K562 (cell line): ENCODE data around the gene HOXB4. TPM values are rescaled to one million over a fixed set of nuclear protein-coding genes. Genes with fewer than 3 reads are reported as not detected.

Experiments
- C11orf30 ChIP-seq: fragments of 450-650 bp; IDR thresholded peaks from 2 replicates; pipeline ENCODE4 v1.6.1; 2016; ENCODE audit warnings: low read depth, mild to moderate bottlenecking
- CTCFL ChIP-seq: IDR thresholded peaks from 2 replicates; pipeline ENCODE4 v1.6.1; 2011; ENCODE audit warnings: borderline replicate concordance, low read depth, mild to moderate bottlenecking, moderate library complexity, low read length; ENCODE audit not compliant: insufficient read depth, poor library complexity, severe bottlenecking
- HMG20B ChIP-seq: fragments of 250-450 bp; sonication (Bioruptor Pico); IDR thresholded peaks from 2 replicates; pipeline ENCODE4 v1.5.0; 2021; ENCODE audit warnings: mild to moderate bottlenecking
- IFI16 ChIP-seq: fragments of 250-450 bp; sonication (Bioruptor Pico); IDR thresholded peaks from 2 replicates; pipeline ENCODE4 v2.1.2; 2022; ENCODE audit warnings: mild to moderate bottlenecking, inconsistent platforms
- JUND ChIP-seq, 2 experiments: IDR thresholded peaks; 2 replicates in 1 of 2; 3 replicates in 1 of 2; pipeline ENCODE4 v1.6.1; 2011; ENCODE audit warnings: borderline replicate concordance in 2 of 2, low read depth in 2 of 2, low read length in 2 of 2, improper control_type of control experiment in 1 of 2, missing biosample characterization in 1 of 2, missing genetic modification characterization in 1 of 2, missing genetic modification reagents in 1 of 2
- KDM4B ChIP-seq, 2 experiments: fragments of 450-650 bp in 1 of 2; sonication (generic) in 1 of 2; IDR thresholded peaks; 2 replicates each; pipeline ENCODE4 v1.6.1; 2016 to 2017; ENCODE audit warnings: borderline replicate concordance in 2 of 2, antibody characterized with exemption in 1 of 2, low read depth in 1 of 2, mild to moderate bottlenecking in 1 of 2
- KLF13 ChIP-seq: fragments of 450-650 bp; IDR thresholded peaks from 2 replicates; pipeline ENCODE4 v1.6.1; 2016; ENCODE audit warnings: missing genetic modification characterization, low read depth, mild to moderate bottlenecking, missing compliant biosample characterization, moderate library complexity, borderline replicate concordance
- MAFF ChIP-seq: IDR thresholded peaks from 2 replicates; pipeline ENCODE4 v1.6.1; 2012; ENCODE audit warnings: low read length, improper control_type of control experiment
- NCOA1 ChIP-seq: fragments of 450-650 bp; IDR thresholded peaks from 2 replicates; pipeline ENCODE4 v1.6.1; 2016; ENCODE audit warnings: low read depth
- NCOR1 ChIP-seq: fragments of 450-650 bp; IDR thresholded peaks from 2 replicates; pipeline ENCODE4 v1.6.1; 2016; ENCODE audit warnings: mild to moderate bottlenecking, moderate library complexity
- NFIX ChIP-seq: fragments of 250-450 bp; sonication (Bioruptor Pico); IDR thresholded peaks from 2 replicates; pipeline ENCODE4 v1.4.0; 2020; ENCODE audit warnings: low read depth, mild to moderate bottlenecking, moderate library complexity
- SOX6 ChIP-seq: fragments of 450-650 bp; IDR thresholded peaks from 2 replicates; pipeline ENCODE4 v1.6.1; 2014; ENCODE audit warnings: mild to moderate bottlenecking
- SRSF1 ChIP-seq: fragments of 200-400 bp; formaldehyde crosslinking; IDR thresholded peaks from 2 replicates; pipeline ENCODE4 v1.6.1; 2017; ENCODE audit warnings: mild to moderate bottlenecking, low read depth, low read length, moderate library complexity
- TEAD2 ChIP-seq: fragments of 450-650 bp; IDR thresholded peaks from 2 replicates; pipeline ENCODE4 v1.6.1; 2016; ENCODE audit warnings: missing genetic modification characterization, control low read depth, missing compliant biosample characterization
- THRA ChIP-seq: fragments of 450-650 bp; IDR thresholded peaks from 2 replicates; pipeline ENCODE4 v1.6.1; 2017; ENCODE audit warnings: mild to moderate bottlenecking, moderate library complexity
- ZBED1 ChIP-seq: IDR thresholded peaks from 2 replicates; pipeline ENCODE4 v1.6.1; 2014
- ZNF121 ChIP-seq: sonication (generic); formaldehyde crosslinking; conservative IDR thresholded peaks from 2 replicates; pipeline ENCODE4 v1.8.0; 2022; ENCODE audit warnings: missing genetic modification reagents
- ZNF263 ChIP-seq: sonication (generic); formaldehyde crosslinking; IDR thresholded peaks from 2 replicates; pipeline ENCODE4 v1.8.0; 2022; ENCODE audit warnings: mild to moderate bottlenecking, missing genetic modification reagents, borderline replicate concordance
- ZNF583 ChIP-seq: fragments of 250-450 bp; sonication (Bioruptor Pico); IDR thresholded peaks from 2 replicates; pipeline ENCODE4 v1.4.0; 2020
- ZNF707 ChIP-seq: fragments of 250-450 bp; sonication (Bioruptor Pico); conservative IDR thresholded peaks from 2 replicates; pipeline ENCODE4 v1.8.0; 2022; ENCODE audit warnings: inconsistent platforms, mild to moderate bottlenecking, moderate library complexity
- polyA plus RNA-seq, 8 experiments: library from polyadenylated mRNA; depleted of rRNA in 4 of 8; stranded (reverse) in 5 of 8; unstranded in 3 of 8; fragments of >200 nt; fragmentation: Nextera tagmentation in 2 of 8; fragmentation: Illumina TruSeq in 1 of 8; extraction: Ambion mirVana in 2 of 8; extraction: Trizol in 1 of 8; gene quantifications; 2 replicates each; pipeline versions ENCODE4 v1.2.1 to v1.2.3, GENCODE V29; 2011 to 2014; ENCODE audit warnings: inconsistent platforms in 1 of 8, missing spikeins in 1 of 8
- total RNA-seq, 7 experiments: library from RNA; depleted of rRNA in 6 of 7; stranded (reverse); fragments of >200 nt in 6 of 7; fragmentation: Illumina TruSeq in 2 of 7; extraction: Trizol in 2 of 7; gene quantifications; 2 replicates each; pipeline versions ENCODE4 v1.2.1 to v1.2.3, GENCODE V29; 2011 to 2021; ENCODE audit warnings: low replicate concordance in 1 of 7
- TF ChIP-seq, protein P1 (sequence below): fragments of 250-450 bp; sonication (Bioruptor Pico); IDR thresholded peaks from 2 replicates; pipeline ENCODE4 v1.5.0; 2022; ENCODE audit warnings: mild to moderate bottlenecking

HOXB4 gene
- total and polyA plus RNA-seq, 9 of the 15 experiments (the other 6 are each of a cell fraction or from before 2014, with no cell fraction given): 1.6 to 34.9 (median 14.9) TPM

- TF ChIP-seq CTCFL (no peak), SRSF1 (no peak), HMG20B (CRISPR knock-in tag) (no peak), IFI16 (CRISPR knock-in tag) (no peak), NFIX (CRISPR knock-in tag) (no peak), C11orf30 (no peak), MAFF (no peak), ZNF707 (no peak), SOX6 (no peak; the same call in 1 of the 2 replicates), NCOR1 (peak; percentile 80), ZBED1 (no peak; the same call in 1 of the 2 replicates), NCOA1 (peak; percentile 65), ZNF263 (CRISPR knock-in tag) (no peak), THRA (no peak), KDM4B (IDR thresholded peaks at IDR 0.05; ENCODE audit: borderline replicate concordance in 2 of 2, low read depth in 1 of 2) (no peak), ZNF583 (no peak), TEAD2 (tag) (no peak), ZNF121 (CRISPR knock-in tag) (no peak), JUND (IDR thresholded peaks at IDR 0.05; ENCODE audit: borderline replicate concordance, low read depth, low read length) (peak; percentile 78), JUND (tag; IDR thresholded peaks at IDR 0.05; ENCODE audit: borderline replicate concordance, low read depth, low read length) (peak; percentile 65; the same call in 1 of the 3 replicates), KLF13 (tag) (no peak)
- TF ChIP-seq, protein P1, sequence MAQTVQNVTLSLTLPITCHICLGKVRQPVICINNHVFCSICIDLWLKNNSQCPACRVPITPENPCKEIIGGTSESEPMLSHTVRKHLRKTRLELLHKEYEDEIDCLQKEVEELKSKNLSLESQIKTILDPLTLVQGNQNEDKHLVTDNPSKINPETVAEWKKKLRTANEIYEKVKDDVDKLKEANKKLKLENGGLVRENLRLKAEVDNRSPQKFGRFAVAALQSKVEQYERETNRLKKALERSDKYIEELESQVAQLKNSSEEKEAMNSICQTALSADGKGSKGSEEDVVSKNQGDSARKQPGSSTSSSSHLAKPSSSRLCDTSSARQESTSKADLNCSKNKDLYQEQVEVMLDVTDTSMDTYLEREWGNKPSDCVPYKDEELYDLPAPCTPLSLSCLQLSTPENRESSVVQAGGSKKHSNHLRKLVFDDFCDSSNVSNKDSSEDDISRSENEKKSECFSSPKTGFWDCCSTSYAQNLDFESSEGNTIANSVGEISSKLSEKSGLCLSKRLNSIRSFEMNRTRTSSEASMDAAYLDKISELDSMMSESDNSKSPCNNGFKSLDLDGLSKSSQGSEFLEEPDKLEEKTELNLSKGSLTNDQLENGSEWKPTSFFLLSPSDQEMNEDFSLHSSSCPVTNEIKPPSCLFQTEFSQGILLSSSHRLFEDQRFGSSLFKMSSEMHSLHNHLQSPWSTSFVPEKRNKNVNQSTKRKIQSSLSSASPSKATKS (CRISPR knock-in tag): no peak
These were observed 22.6 kb downstream of the HOXB4 start (continued) for GRCh38 chr17:48555258-48556228.
